ENCODE measurements around the gene TRRAP.

TRRAP gene

GRCh38 chr7:99008921-99009530 is 130.7 kb downstream of the TRRAP start:
- no peak for DNase-seq

DNA sequence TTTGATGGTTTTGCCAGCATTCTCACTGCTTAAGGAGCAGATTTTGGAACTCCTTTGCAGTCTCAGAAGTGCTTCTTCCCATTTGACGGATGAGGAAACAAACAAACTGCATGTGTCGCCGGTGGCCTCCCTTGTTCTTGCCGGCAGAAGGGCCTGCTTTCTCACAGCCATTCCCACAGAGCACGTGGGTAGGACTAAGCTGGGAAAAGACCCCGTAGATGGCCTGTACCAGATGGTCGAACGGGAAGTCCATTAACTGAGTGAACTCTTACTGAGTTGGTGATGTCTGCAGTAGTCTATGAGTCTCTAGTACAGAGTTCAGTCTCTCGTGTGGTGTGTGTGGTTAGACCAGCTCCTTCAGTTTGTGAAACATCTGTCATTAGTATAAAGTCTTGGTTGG is 131.9 kb downstream of the TRRAP start:
- DNase-seq, result no peak

- no peak for DNase-seq
These were observed 133.0 kb downstream of the TRRAP start for GRCh38 chr7:99011341-99011705.

GRCh38 chr7:99011706-99012404 is 133.5 kb downstream of the TRRAP start:
- DNase-seq, result no peak

DNA sequence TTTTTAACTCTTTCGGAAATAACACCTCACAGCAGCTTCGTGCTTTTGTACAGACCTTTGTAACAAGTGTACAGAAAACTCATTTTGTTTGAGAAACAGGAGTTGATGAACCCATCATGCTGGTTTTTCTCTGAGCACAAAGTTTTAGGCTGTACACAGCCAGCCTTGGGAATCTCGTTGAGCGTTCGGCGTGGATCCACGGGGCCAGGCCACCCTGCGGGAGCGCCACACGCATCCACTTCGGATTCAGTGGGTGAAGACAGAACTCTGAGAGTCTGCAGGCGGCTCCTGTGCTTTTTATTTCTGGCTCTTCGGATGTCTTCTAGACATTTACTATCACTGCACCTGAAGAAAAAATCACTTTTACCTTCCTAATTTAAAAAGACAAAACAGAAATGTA is 134.4 kb downstream of the TRRAP start:
- no peak for DNase-seq

GRCh38 chr7:99013266-99014112 is 135.2 kb downstream of the TRRAP start:
- DNase-seq, result no peak

DNA sequence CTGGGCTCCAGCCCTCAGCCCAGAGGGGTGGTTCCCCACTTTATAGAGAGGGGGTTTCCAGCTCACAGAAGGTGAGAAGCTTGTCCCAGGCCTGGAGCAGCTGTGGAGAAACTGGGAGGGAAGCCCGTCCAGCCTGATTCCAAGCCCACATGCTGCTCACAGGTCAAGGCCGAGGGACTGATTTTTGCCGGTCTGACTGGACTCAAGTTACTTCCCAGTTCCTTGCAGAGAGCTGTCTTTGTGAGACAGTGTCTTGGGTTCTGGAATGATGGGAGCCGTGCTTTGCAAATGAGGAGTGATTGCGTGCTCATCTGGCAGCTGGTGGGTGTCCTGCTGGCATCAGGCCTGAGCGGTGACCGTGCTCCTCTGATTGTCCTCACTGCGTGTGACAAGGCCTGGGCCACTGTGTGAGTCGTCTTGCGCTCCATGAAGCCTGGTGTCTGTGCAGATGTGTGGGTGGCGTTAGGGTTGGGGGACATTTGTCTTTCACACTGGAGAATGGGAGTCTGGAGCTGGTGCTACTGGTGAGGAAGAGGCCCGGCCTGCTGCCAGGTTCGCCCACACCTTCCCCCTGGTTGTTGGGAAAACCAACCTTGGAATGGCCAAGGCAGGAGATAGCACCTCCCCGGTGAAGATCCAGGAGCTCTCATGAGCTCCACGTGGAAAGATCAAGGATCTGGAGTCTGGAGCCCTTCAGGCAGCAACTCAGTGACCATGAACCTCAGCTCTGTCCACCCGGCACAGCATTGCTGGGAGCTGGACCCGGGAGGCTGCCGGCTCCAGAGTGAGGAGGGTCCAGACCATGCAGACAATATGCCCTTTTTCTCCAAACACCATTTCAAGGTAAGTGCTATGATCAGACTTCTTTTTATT is 136.0 kb downstream of the TRRAP start:
- DNase-seq, result no peak

GRCh38 chr7:99016196-99016595 is 137.9 kb downstream of the TRRAP start:
- DNase-seq, result no peak

DNA sequence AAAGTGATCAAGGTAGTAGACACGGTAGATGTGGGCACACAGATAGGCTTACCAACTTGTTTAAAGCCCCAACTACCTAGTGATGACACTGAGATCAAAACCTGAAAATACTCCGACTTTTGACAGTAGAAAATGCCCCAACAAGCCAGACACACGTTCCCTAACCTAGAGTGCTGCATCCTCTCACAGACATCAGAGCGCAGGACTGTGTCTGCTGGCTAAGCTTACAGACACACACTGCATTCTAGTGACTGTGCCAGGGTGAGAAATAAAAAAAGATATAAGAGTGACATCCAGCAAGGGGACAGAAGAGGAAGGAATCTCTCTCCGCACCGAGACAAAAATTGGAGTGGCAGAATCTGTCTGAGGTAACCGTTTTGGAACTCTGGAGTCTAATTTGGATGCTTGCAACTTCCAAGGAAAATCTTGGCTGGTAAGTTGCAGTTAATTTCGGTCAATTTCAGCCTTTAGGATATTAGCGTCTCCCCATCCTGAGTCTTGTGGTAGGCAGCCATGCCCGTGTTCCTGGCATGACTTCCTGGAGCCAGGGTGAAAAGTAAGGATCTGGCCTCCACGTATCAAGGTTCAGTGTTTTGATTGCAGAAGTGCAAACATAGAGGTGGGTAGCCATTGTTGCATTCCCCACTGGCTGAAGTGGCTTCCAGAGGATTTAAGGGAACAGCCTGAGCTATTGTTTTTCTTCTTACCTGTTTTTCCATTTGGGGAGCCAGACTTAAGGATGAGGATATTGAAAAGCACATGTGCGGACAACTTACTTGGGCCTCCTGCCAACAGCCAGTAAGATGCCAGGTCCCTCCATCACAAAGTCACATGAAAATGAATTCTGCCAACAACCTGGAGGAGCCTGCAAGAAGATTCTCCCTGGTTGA is 141.4 kb downstream of the TRRAP start:
- DNase-seq, result no peak

DNA sequence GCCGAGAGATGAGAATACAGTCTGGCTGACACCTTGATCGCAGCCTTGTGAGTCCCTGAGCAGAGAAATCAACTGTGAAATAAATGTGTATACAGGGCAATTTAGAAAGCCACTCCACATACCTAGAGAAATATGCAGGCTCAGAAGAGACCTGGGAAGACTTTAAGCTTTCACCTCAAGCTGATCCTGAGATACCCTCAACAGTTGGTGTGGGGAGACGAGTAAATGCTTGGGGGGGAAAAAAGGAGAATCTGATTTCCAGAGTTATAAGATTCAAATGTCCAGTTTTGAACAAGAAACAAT is 142.0 kb downstream of the TRRAP start:
- DNase-seq, result no peak

- no peak for DNase-seq
These were observed 143.7 kb downstream of the TRRAP start for GRCh38 chr7:99021941-99022560.

GRCh38 chr7:99024066-99024465 is 145.7 kb downstream of the TRRAP start:
- no peak for DNase-seq

DNA sequence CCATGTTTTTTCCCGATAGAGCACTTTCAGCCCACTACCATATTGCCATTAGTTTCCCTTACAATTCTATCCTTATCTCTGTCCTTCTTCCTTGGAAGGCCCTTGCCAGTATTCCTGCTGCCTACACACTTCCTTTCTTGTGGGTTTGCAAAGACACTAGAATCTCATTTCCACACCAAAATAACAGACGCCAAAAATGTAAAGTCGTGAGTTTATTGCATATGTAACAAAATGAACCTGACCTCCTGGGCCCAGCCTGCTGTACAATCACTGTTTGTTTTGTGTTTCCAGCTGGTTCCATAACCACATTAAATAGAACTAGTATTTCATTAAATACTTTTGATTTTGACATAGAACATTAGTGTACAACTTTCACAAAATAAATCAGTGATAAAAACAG is 148.9 kb downstream of the TRRAP start:
- no peak for DNase-seq

DNA sequence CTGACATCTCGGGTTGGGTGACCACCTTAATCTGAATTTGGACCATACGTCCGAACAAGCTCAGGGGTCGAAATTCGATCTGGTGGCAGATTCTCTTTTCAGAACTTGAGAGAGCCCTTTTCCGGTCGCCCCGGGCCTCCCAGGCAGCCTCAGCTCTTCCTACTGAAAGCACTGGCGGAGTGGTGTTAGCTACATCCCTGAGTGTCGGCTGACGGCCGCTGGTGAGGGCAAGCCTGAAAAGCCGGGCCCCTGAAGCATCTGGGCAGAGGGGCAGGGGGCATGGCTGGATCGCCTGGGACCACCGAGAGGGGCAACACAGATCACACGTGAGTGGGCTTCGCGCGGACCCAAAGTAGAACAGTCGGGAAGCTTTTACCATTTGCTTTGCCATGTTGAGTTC is 149.5 kb downstream of the TRRAP start:
- DNase-seq, result no peak

DNA sequence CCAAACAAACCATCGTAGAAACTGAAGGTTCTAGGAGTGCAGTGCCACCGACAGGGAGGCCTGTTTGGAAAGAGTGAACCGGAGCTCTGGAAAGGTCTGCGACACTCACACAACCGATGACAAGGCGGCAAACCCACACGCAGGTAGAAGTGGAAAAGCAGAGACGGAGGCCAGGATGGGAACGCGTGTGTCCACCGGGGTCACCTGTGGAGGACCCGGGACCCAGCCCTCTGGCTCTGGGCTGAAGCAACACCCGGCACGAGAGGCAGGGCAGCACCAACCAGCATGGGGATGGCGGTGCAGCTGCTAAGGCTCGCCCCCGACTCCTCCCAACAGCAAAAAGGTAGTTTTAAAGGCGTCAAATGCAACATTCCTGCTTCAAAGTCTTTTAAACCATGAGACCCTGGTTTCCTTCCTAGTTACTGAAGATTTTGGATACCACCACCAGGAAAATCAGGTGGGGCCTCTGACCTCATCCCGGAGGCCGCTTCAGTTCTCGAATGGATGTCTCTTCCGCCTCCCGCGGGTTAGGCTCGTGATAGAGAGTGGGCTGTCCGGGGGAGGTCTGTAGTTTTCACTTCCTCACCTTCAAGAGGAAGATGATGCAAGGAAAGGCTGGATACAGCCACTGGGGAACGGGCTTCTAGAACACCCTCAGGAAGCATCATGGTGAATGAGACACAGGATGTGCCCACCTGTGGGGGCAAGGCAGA is 150.1 kb downstream of the TRRAP start:
- DNase-seq, result no peak

- no peak for DNase-seq
These were observed 151.4 kb downstream of the TRRAP start for GRCh38 chr7:99029466-99030435.

DNA sequence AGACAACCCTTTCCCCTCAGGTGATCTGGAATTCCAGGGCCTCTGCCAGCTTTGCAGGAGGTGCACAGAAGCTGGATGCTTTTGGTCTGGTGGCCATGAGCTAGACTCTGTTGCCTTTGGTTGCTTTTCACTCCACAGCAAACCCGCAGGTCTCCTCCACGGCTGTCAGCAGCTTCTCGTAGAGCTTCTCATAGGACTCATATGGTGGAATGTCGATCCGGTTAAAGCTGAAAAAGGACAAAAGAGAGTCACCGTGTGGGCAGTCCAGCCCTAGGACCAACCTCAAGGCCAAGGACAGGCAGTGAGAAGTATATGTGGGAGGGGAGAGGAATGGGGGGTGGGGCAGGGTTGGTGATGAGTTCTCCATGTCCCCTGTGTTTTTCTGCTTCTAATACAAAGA is 152.1 kb downstream of the TRRAP start:
- DNase-seq, result no peak

DNA sequence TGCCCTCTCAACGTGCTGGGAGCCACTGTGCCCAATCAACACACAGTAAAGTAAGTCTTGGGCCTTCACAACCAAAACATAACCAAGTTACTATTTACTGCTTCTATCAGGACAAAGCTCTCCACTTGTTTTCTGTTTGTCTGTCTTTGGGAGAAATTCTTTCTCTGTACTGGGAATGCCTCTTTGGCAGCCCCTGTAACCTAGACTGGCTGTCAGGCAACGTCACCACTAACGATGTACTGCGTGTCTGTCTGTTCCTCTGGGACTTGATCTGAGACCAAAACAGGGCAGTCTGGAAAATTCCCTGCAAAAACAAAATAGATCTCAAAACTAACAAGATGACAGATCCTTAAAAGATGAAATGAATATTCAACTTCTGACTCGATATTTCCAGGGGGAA is 152.6 kb downstream of the TRRAP start:
- DNase-seq, result no peak

- DNase-seq, result no peak
These were observed 153.2 kb downstream of the TRRAP start for GRCh38 chr7:99031496-99031895.

DNA sequence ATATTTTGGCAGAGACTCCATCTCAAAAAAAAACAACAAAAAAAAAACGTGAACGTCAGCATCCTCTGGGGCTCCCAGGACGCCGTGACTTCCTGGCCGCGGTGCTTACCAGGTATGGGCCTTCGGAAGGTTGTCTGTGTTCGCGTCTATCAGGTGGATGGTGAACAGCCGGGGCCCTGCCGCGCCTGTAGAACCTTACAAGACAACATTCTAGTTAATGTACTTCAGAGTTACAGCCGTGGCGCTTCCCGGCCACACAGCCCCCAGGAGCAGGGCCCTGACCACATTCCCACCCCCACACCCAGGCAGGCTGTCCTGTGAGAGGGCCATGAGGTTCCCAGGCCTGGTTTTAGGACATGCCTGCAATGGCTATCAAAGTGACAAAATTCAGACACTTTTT is 154.6 kb downstream of the TRRAP start:
- no peak for DNase-seq
